Smooth muscle cell of the brain vasculature (primary cell): ENCODE results near the gene CMTM8.

Source experiments
- DNase-seq: peaks from one replicate; pipeline ENCODE4 v3.0.0-alpha.2; 2012; ENCODE audit warnings: low read depth, low spot score

CMTM8 gene

GRCh38 chr3:32306072-32306471 lies 67.6 kb downstream of the CMTM8 start:
- no peak for DNase-seq

- DNase-seq: no peak
These were observed 69.1 kb downstream of the CMTM8 start for GRCh38 chr3:32307591-32307990.

DNA sequence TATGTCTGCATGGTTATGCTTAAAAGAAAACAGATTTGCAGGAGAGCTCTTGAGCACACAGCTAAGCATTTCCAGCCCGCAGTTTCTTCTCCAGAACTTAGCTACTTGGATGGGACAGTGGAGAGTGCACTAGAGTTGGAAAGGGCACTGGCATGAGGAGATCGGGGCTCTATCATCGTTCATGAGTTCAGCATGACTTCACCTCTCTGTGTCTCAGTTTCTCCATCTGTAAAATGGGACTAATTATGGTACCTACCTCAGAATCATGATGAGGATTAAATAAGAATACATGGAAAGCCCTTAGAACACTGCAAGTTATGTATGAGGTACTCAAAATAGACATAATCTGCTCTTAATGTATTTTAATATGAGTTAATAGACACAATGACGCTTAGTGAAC lies 69.9 kb downstream of the CMTM8 start:
- DNase-seq: no peak

DNA sequence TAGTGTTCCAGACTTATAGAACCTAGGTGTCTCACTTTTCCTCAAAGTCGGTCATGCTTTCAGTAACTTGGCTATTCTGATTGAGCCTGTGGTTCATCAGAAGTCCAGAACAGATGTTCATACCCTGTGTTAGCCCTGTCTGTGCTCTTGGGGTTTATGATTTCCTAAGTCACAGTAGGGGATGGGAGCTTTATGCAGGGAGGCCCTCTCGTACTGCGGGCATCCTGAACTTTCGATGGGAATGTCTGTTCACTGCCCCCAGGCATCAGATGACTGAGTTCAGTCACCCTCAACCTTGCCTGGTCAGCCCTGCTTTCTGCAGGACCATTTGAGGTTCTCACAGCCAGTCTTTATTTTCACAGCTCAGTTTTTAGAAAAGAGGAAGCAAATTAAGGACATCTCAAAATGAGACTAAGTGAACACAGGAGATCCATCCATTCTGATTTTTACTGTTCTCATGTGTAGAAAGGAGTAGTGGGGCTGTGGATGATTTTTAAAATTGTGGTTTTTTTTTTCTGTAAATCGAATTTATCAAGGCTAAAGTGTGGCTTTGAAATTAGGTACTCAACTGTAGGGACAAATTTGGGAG lies 71.3 kb downstream of the CMTM8 start:
- DNase-seq: no peak

- DNase-seq: no peak
These were observed 71.9 kb downstream of the CMTM8 start for GRCh38 chr3:32310336-32310735.

GRCh38 chr3:32310918-32311839 lies 72.7 kb downstream of the CMTM8 start:
- no peak for DNase-seq

- no peak for DNase-seq
These were observed 73.8 kb downstream of the CMTM8 start for GRCh38 chr3:32312251-32312650.

DNA sequence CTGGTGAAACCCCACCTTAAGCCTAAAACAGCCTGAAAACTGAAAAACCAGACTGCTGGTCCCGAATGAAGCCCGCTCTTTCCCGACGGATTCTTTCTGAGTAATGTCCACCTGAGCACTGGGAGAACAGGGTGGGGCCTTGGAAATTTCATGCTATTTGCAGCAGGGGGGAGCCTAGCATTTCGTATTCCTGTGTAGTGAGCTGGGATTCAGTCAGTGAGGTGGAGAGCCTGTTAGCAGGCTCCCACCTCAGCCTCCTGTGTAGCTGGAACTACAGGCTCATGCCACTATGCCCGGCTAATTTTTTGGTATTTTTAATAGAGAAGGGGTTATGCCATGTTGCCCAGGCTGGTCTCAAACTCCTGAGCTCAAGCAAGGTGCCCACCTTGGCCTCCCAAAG lies 74.7 kb downstream of the CMTM8 start:
- DNase-seq: no peak

DNA sequence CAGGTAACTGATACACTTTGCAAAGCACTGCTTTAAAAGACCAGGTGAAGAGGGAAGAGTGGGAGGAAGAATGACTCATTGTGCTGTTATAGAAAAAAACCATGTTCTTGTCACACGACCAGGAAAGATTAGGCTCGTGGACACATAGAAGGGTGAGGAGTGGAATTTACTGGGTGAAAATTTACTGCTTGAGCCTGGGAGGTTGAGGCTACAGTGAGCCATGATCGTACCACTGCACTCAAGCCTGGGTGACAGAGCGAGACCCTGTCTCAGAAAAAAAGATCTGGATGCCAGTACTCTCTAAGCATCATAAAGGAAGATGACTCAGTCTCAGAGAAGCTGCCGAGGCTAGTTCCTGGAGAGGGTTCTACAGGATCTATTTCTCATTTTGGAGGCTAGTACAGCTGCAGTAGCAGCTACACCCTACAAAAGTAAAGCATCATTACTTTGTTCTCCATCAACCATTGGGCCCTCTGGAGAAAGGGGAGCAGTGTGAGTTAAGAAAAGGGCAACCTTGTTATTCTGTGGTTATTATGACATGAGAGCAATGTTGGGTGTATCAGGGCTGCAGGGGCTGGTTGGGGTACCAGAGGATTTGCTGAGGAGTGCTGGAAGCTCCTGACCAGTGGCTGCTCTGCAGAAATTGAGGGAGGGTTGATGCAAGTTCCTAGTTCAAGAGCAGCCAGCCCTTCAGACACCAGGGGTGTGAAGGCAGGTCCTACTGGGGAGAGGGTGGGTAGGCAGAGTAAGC lies 75.4 kb downstream of the CMTM8 start:
- DNase-seq: no peak

DNA sequence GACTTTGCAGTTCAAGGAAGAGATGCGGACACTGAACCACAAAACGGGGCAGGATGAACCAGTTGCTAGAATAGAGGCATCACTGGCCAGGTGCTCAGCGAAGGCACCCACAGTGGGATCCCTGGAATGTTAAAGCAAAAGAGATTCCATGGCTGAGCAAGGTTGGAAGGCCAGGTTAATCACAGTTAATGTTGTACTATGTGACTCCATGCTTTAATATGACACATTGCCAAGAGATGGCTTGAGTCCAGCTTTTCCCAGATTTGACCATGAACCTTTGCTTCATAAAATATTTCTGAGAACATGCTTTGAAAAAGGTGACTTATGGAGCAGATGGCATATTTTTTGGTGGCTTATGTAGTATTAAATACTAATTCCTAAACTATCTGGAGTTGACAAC lies 77.0 kb downstream of the CMTM8 start:
- no peak for DNase-seq

GRCh38 chr3:32316319-32316718 lies 77.8 kb downstream of the CMTM8 start:
- no peak for DNase-seq

GRCh38 chr3:32316976-32317375 lies 78.5 kb downstream of the CMTM8 start:
- no peak for DNase-seq

DNA sequence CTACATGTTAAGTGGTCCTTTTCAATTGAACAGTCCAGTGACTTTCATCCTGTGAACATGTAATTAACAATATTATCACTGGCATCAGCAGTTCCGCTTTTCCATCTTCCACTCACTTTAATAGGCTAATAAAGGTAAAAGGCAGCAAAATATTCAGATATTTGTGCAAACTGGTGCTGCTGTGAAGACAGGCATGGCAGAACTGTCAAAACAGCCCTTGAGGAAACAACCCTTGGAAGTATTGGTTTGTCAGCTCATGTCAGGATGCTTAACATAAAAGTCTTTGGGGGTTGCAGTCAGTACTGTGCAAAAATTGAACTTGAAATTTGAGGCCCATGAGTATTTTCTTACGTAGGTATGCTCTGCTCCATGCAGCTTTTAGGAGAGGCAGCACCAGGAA lies 81.1 kb downstream of the CMTM8 start:
- no peak for DNase-seq

GRCh38 chr3:32320080-32320479 lies 81.6 kb downstream of the CMTM8 start:
- no peak for DNase-seq

DNA sequence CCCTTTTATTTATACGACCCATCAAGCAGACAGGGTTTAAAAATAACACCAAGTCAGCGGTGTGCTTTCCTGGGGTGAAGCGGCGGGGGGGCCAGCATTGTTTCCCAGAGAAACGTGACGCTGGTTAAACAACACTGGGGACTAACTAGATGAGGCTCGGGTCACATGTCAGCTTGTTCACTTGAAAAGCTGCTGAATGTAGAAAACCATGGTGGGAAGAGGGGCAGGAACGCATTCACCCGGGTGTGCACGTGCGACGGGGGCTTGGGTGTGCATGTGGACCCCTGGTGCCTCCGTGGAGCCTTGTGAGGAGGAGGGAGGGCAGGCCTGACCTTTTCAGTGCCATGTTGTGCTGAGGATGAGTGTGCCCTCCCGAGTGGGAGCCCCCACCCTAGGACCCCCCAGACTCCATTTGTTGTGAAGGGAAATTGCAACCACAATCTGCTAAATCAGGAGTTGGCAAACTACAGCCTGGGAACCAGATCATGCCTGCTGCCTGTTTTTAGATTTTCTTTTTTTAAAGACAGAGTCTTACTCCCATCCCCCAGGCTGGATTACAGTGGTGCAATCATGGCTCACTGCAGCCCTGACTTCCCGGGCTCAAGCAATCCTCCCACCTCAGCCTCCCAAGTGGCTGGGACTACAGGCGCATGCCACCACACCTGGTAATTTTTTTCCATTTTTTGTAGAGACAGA lies 82.8 kb downstream of the CMTM8 start:
- DNase-seq: peak; percentile 76

- no peak for DNase-seq
These were observed 83.8 kb downstream of the CMTM8 start for GRCh38 chr3:32322311-32322710.

GRCh38 chr3:32323604-32324003 lies 85.1 kb downstream of the CMTM8 start:
- DNase-seq: no peak

DNA sequence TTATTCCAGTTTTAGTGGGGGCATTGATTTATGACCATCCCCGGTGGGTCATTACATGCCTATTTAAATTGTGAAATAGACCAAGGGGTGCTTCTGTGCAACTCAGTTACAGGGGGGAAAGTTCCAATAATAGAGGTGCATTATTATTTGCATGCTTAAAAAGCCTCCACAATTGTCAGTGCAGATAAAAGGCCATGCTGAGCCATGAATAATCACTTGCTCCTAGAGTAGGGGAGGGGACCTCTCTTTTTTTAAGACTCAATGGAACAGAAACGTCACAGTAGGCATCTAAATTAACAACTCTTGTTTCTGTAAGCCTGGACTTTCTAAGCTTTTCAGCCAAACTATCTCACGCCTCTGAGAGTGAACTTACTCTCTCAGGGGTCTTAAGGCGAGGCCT lies 86.7 kb downstream of the CMTM8 start:
- no peak for DNase-seq

DNA sequence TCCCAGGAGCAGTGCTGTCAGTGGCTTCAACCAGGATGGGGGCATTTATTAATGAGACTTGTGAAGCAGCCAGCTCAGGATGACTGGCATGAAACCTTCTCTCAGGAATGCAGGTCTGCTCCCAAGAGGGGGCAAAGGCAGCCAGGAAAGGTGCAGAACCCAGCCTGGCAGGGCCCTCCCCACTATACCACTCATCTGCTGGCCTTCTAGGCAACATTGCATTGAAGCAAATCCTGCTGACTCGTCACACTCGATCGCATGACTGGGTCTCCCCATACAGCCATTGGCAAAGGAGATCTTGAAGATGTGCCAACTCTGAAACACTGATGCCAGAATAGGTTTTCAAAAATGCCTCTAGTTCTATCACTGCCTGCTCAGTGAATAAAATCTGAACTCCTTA lies 87.4 kb downstream of the CMTM8 start:
- DNase-seq: no peak

DNA sequence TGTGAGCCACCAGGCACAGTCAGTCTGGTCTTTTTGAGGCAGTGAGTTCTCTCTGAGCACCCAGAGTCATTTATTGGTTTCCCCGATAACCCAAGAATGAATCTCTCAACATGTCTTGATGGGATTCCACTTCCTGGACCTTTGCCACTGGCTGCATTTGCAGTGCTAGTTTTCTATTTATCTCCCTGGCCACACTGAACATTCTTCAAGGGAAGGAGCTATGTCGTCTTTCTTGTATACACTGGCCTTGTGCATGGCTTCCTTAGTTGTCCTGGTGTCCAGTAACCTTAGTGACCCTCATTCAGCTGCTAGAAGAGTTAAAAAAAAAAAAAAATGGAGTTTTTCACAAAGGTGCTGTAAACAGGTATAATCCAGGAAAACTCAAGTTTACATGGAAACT lies 88.3 kb downstream of the CMTM8 start:
- DNase-seq: no peak

- no peak for DNase-seq
These were observed 96.2 kb downstream of the CMTM8 start for GRCh38 chr3:32334675-32335074.
